ENCODE measurements around the gene RFTN1. TPM values are rescaled to one million over a fixed set of nuclear protein-coding genes. Genes with fewer than 3 reads are reported as not detected.
A peak's percentile ranks its signal among the peaks of the same experiment; 100 is the strongest.

The RFTN1 gene
- polyA plus RNA-seq, 3 donors from 2014 or later, result 96.5 to 194 (median 109) TPM

DNA sequence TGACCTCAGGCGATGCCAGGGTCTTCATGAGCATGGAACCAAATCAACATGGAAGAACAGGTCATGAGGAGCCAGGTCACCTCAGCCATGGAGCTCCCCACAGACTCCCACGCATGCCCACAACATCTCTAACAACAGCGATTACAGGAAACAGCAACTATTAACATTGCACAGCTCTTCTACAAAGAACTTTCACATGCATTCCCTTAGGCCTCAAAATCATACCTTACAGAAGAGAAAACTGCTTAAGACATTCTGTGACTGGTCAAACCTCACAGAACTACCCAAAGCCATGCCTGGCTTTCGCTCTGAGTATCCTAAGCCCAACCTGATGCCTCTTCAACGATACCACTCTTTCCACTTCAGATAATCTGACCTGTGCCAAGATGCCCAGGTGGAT is 130.7 kb downstream of the RFTN1 start:
- H3K27me3 Mint-ChIP-seq (ENCODE audit: low read depth in 3 of 3), result peaks cover 0 to 5% (median 2%) of the 10 kb centered on the region in 3 donors
- peaks cover 50 to 87% of the 10 kb centered on the region in 2 donors for H3K4me1 Mint-ChIP-seq
- DNase-seq, result no peak
- no peak overlapping the region for H3K4me3 Mint-ChIP-seq
- H3K36me3 Mint-ChIP-seq, result peaks cover 0 to 7% (median 0%) of the 10 kb centered on the region in 3 donors
- H3K27ac Mint-ChIP-seq, result peak overlapping the region; percentile 0 to 56 (median 28)
- no peaks in the 10 kb centered on the region for H3K9me3 Mint-ChIP-seq

DNA sequence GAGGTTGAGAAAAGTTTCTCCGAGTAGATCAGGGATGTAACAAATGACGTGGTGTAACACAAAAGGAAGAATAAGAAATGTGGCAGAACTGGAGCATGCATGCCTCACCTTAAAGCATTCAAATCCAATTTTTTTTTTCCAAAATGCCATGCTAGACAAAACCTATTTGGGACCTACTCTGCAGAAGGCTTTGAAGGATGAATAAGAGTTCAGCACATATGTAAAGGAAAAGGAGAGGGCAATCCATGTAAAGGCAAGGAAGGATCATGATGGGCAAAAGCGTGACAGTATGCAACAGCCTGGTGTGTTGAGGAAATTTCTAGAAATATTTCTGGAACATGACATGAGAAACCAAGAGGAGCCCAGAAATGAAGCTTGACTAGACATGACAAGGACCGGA is 132.1 kb downstream of the RFTN1 start:
- no peak for DNase-seq
- peaks cover 4% of the 10 kb centered on the region in 3 donors for H3K36me3 Mint-ChIP-seq
- peak overlapping the region; percentile 5 to 65 (median 18) for H3K27ac Mint-ChIP-seq
- H3K9me3 Mint-ChIP-seq, result no peaks in the 10 kb centered on the region
- peaks cover 0 to 2% (median 2%) of the 10 kb centered on the region in 3 donors for H3K27me3 Mint-ChIP-seq (ENCODE audit: low read depth in 3 of 3)
- H3K4me3 Mint-ChIP-seq, result no peak overlapping the region
- H3K4me1 Mint-ChIP-seq, result peaks cover 50 to 87% of the 10 kb centered on the region in 2 donors

DNA sequence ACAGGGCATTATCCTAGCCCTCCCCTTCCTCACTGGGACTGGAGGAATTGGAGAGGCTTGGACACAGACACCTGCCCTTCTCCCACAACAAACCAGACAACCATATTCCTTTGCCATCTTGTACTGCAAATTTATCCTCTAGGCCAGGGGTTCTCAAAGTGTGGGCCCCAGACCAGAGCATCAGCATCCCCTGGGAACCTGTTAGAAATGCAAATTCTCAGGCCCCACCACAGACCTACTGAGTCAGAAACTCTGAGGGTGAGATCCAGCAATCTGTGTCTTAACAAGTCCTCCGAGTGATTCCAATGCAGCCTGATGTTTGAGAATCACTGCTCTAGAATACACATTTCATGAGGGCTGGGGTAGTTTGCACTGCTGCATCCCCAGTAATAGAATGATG is 133.1 kb downstream of the RFTN1 start:
- Mint-ChIP-seq H3K9me3 (no peaks in the 10 kb centered on the region), H3K27me3 (ENCODE audit: low read depth in 3 of 3) (peaks cover 0 to 2% (median 2%) of the 10 kb centered on the region in 3 donors), H3K27ac (peak overlapping the region in 4 of 6 donors; percentile 2 to 85 (median 24)), H3K36me3 (peaks cover 4 to 11% (median 10%) of the 10 kb centered on the region in 3 donors), H3K4me3 (no peak overlapping the region), H3K4me1 (peaks cover 60 to 87% of the 10 kb centered on the region in 2 donors)
- DNase-seq, result no peak

DNA sequence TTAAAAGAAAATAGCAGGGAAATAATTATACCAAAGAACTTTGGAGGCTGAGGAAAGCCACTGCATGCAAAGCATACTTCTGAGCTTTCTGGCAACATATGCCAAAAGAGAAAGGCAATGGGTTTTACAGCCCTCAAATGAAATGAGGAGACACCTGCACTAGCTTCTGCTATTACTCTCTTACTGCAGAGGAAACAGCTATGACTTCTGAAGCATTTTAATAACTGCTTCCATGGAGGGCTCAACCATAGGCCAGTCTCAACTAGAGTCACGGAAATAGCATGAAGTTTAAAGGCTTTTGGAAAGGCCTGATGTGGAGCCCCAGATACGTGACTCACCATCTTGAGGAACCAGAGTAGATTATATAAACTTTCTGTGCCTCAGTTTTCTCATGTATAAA is 133.7 kb downstream of the RFTN1 start:
- Mint-ChIP-seq H3K9me3 (no peaks in the 10 kb centered on the region), H3K27ac (peak overlapping the region in 5 of 6 donors; percentile 16 to 85 (median 76)), H3K36me3 (peaks cover 7 to 13% (median 13%) of the 10 kb centered on the region in 3 donors), H3K4me3 (no peak overlapping the region), H3K27me3 (ENCODE audit: low read depth in 3 of 3) (peaks cover 0 to 2% (median 2%) of the 10 kb centered on the region in 3 donors), H3K4me1 (peaks cover 64 to 85% of the 10 kb centered on the region in 2 donors)
- DNase-seq, result no peak

DNA sequence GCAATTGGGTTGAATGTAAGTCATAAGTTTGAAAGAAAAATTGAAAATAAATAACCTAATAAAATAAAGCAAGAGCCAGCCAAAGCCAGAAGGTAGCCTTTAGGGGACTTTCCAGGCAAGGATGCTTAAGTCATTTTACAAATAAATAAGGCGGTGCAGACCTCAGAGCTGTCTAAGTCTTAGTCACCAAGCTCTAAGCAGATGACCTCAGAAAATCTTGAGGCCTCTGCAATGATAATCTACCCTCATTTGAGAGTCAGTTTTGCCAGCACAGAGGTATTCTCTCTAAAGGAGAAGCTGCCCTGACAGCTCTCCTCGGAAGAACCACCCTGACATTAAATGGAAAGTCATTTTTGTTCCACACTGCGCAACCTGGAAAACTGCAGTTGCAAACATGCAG is 134.6 kb downstream of the RFTN1 start:
- H3K36me3 Mint-ChIP-seq, result peaks cover 14 to 20% (median 18%) of the 10 kb centered on the region in 3 donors
- peak overlapping the region; percentile 76 to 93 (median 83) for H3K27ac Mint-ChIP-seq
- H3K4me3 Mint-ChIP-seq, result peak overlapping the region; percentile 16 to 58 (median 50)
- peaks cover 68 to 88% of the 10 kb centered on the region in 2 donors for H3K4me1 Mint-ChIP-seq
- DNase-seq, result no peak
- no peaks in the 10 kb centered on the region for H3K9me3 Mint-ChIP-seq
- peaks cover 0 to 4% (median 2%) of the 10 kb centered on the region in 3 donors for H3K27me3 Mint-ChIP-seq (ENCODE audit: low read depth in 3 of 3)

DNA sequence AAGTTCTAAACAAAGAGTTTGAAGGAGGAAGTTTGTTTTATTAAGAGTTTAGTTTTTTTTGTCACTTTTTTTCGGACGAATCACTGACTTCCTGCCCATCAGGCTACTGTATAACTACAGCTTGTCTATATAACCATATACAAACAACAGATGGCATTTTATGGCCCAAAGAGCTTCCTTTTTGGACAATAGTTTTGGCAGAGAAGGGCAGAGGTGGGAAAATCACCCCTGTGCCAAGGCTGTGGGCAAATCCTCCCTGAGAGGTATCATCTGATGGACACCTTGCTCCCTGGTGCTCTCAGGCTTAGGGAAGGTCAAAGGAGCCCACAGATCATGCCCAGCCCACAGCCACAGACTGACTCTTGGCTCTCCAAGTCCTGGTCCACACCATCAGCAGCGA is 135.1 kb downstream of the RFTN1 start:
- no peak for DNase-seq
- Mint-ChIP-seq H3K9me3 (no peaks in the 10 kb centered on the region), H3K4me1 (peaks cover 68 to 89% of the 10 kb centered on the region in 2 donors), H3K27ac (peak overlapping the region; percentile 76 to 93 (median 83)), H3K36me3 (peaks cover 11 to 20% (median 18%) of the 10 kb centered on the region in 3 donors), H3K4me3 (peak overlapping the region; percentile 44 to 58 (median 57)), H3K27me3 (ENCODE audit: low read depth in 3 of 3) (peaks cover 0 to 5% (median 2%) of the 10 kb centered on the region in 3 donors)

DNA sequence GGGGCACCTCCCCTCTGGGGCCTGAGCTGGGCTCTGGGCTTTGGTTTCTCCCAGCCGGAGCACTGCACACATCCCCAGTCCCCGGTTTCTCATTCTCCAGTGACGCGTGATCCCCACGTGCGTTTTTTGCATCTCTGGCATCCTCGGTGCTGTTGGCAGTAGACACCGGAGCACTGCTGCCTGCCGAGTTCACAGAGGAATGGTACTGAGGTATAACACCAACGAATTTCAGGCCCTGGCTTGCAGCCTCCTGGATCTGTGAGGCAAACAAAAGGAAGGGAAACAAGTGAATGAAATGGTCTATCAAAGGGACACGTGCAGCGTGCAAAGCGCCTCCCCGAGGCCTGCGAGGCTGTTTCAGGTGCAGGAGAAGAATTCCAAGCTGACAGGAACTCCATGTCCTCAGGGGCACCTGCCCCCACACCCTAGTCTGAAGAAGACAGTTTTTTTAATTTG is 135.6 kb downstream of the RFTN1 start:
- DNase-seq, result no peak
- peak overlapping the region; percentile 76 to 93 (median 83) for H3K27ac Mint-ChIP-seq
- H3K9me3 Mint-ChIP-seq, result no peaks in the 10 kb centered on the region
- H3K4me1 Mint-ChIP-seq, result peaks cover 65 to 89% of the 10 kb centered on the region in 2 donors
- peak overlapping the region; percentile 44 to 58 (median 57) for H3K4me3 Mint-ChIP-seq
- peaks cover 0 to 7% (median 2%) of the 10 kb centered on the region in 3 donors for H3K27me3 Mint-ChIP-seq (ENCODE audit: low read depth in 3 of 3)
- peaks cover 10 to 25% (median 18%) of the 10 kb centered on the region in 3 donors for H3K36me3 Mint-ChIP-seq

DNA sequence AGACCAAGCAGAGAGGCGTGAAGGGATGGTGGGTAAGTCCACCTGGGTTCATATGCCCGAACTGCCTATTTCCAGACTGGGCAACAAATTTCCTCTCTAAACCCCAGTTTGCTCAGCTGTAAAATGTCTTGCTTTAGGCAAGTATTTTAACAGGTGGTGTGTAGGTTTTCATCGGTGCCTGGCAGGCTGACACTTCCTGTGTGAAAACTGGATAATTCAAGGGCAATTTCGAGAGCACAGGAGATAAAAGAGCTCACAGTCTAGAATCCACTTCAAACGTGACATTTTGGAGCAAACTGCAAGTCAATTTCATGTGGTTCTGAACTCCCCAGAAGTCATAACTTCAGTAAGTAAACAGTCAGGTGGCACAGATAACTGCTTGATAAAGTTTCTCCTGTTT is 136.3 kb downstream of the RFTN1 start:
- Mint-ChIP-seq H3K36me3 (peaks cover 10 to 32% (median 24%) of the 10 kb centered on the region in 3 donors), H3K27me3 (ENCODE audit: low read depth in 3 of 3) (peaks cover 0 to 12% (median 2%) of the 10 kb centered on the region in 3 donors), H3K9me3 (no peaks in the 10 kb centered on the region), H3K27ac (peak overlapping the region; percentile 64 to 93 (median 80)), H3K4me3 (peak overlapping the region; percentile 44 to 78 (median 57)), H3K4me1 (peaks cover 63 to 89% of the 10 kb centered on the region in 2 donors)
- peak; percentile 33 to 39 (median 37) for DNase-seq

DNA sequence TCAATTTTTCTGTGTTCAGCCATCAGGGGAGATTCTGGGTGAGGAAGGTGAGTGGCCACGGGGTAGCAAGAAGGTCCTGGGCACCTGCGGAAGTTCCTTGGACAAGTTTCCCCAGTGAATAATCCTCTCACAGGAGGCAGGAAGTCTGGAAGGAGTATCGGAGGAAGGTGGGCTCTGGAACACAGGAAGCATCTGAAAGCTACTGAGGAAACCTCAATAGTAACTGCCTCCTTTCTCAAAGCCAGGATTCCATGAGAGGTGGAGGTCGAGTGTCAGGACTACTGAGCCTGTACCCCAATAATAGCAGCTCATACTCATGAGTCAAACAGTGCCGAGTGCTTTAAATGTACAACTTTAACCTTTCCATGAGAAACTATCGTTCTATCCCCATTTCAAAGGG is 137.6 kb downstream of the RFTN1 start:
- H3K4me1 Mint-ChIP-seq, result peaks cover 68 to 91% of the 10 kb centered on the region in 2 donors
- no peaks in the 10 kb centered on the region for H3K9me3 Mint-ChIP-seq
- H3K27me3 Mint-ChIP-seq (ENCODE audit: low read depth in 3 of 3), result peaks cover 0 to 14% (median 0%) of the 10 kb centered on the region in 3 donors
- peaks cover 10 to 41% (median 24%) of the 10 kb centered on the region in 3 donors for H3K36me3 Mint-ChIP-seq
- DNase-seq, result no peak
- H3K27ac Mint-ChIP-seq, result peak overlapping the region in 4 of 6 donors; percentile 15 to 86 (median 43)
- H3K4me3 Mint-ChIP-seq, result peak overlapping the region in 1 of 5 donors; percentile 29

DNA sequence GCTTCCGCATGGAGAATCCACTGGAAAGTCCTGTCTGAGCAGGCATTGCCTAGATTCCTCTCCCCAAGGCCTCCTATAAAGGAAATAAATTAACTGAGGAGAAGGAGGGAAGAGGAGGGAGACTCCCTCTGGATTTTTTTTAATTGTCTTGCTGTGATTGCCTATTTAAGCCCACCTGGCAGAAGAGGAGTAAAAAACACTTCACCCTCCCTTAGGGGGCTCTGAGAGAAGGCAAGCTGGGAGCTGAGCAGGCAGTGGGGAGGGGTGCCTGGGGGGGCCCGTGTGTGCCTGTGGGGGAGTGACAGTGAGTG is 138.6 kb downstream of the RFTN1 start:
- Mint-ChIP-seq H3K4me3 (no peak overlapping the region), H3K27ac (peak overlapping the region in 1 of 6 donors; percentile 69), H3K36me3 (peaks cover 14 to 51% (median 28%) of the 10 kb centered on the region in 3 donors), H3K27me3 (ENCODE audit: low read depth in 3 of 3) (peaks cover 0 to 14% (median 0%) of the 10 kb centered on the region in 3 donors), H3K9me3 (no peaks in the 10 kb centered on the region), H3K4me1 (peaks cover 63 to 92% of the 10 kb centered on the region in 2 donors)
- DNase-seq, result no peak

DNA sequence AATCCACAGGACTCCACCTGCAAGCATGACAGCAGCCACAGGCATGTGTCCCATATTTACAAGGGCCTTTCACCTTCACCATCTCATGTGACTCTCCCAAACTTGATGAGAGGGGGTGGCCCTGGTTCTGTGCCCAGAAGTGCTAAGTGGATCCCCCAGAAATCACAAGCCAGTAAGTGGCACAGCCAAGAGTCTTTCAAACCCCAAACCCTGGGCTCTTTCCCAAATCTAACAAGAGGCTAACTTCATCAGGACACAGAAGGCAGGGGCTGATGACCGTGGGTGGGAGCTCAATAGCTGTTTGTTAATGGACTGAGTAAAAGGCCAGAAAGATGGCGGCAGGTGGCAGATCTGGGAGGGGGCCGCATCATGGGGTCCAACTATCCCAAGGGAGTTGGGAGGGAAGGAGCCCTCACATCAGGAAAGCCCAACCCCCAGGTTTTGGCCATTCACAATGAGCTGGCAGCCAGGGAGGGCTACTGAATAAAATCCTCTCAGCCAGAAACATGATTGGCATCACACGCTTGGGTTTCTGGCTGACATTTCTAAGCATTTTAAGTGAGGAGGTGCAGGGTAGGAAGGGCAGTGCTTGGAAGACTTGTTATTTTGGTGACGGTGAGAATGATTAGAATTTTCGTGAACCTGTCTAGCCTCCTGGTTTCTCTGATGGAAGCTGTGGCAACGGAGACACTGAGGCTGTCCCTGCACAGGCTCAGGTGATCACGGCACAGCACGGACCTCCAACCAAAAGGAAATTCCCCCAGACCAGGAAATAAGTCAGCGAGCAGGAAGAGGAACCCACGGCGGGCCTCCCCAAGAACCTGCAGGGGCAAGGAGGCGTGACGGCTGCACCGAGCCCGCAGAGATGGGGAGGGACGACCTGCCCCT is 139.2 kb downstream of the RFTN1 start:
- Mint-ChIP-seq H3K4me3 (no peak overlapping the region), H3K4me1 (peaks cover 59 to 88% of the 10 kb centered on the region in 2 donors), H3K27ac (peak overlapping the region in 3 of 6 donors; percentile 18 to 55 (median 42)), H3K36me3 (peaks cover 15 to 57% (median 28%) of the 10 kb centered on the region in 3 donors), H3K9me3 (no peaks in the 10 kb centered on the region), H3K27me3 (ENCODE audit: low read depth in 3 of 3) (peaks cover 0 to 14% (median 2%) of the 10 kb centered on the region in 3 donors)
- no peak for DNase-seq

DNA sequence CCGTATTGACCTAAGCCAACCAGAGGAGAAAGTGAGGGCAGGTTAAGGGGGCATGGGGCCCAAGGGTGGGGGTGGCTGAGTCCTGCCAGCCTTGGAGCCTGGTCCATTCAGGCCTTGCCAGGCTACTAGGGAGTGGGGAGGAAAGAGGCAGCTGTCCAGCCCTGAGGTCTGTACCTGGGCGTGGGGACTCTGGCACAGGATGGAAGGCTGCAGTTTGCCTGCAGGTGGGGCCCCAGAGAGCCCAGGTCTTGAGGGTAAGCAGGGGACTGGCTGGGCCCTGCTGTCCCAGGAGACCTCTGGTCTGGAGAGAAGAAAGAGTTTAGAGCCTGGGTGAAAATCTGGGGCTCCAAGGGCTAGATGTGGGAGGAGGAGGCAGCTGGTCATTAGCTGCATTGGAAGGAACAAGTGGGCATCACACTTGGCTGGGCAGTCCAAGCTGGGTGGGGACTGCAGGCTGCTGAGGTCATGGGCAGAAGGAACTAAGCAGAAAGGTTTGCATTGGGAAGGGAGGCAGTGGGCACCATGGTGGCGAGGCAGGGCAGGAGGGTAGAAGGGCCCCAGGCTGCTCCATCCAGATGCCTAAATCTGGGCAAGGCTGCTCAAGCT is 140.1 kb downstream of the RFTN1 start:
- peaks cover 50 to 79% of the 10 kb centered on the region in 2 donors for H3K4me1 Mint-ChIP-seq
- no peaks in the 10 kb centered on the region for H3K9me3 Mint-ChIP-seq
- no peak overlapping the region for H3K4me3 Mint-ChIP-seq
- peak overlapping the region in 3 of 6 donors; percentile 40 to 67 (median 63) for H3K27ac Mint-ChIP-seq
- DNase-seq, result no peak
- peaks cover 0 to 14% (median 3%) of the 10 kb centered on the region in 3 donors for H3K27me3 Mint-ChIP-seq (ENCODE audit: low read depth in 3 of 3)
- peaks cover 15 to 65% (median 28%) of the 10 kb centered on the region in 3 donors for H3K36me3 Mint-ChIP-seq

DNA sequence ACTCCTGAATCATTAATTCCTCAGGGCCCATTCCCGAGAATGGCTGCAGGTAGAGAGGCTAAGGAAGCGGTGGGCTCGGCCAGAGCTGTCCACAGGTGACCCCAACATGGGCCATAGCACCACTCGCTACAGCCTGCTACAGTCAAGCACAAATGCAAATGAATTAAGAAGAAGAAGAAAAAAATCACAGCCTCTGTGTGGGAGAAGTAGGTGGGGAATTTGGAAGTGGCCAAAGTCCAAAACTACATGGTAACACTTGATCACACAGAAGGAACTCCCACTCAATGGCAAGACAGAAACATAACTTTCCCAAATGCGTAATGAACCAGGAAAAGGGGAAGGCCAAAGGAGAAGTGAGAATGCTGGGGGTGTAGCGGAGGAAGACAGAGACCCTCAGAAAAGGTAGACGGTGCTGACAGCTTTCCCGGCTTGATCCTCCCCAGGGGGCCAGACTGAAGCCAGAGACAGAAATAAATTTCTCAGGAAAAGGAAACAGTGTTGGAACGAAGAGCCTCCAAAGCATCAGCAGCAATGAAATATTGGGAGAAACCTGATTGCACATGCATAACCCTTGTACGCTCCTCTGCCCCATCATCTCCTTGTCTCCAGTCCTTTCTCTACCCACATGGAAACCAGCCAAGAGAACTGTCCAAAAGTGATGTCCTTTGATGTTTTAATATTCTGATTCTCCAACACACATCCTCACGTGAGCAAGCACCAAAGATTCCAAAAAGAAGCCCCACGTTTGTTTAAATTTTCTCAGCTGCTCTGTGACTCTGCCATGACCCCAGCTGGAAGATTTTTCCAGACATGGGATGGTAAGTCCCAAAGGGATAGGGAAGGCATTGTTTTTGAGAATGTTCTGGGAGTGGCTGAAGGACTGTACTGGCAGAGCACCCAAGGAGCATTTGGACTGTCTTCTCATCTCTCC is 140.9 kb downstream of the RFTN1 start:
- H3K4me1 Mint-ChIP-seq, result peaks cover 42 to 71% of the 10 kb centered on the region in 2 donors
- H3K36me3 Mint-ChIP-seq, result peaks cover 18 to 71% (median 28%) of the 10 kb centered on the region in 3 donors
- H3K27ac Mint-ChIP-seq, result peak overlapping the region in 3 of 6 donors; percentile 41 to 63 (median 60)

More for the DNA sequence above, 140.9 kb downstream of the RFTN1 start:
- Mint-ChIP-seq H3K27me3 (ENCODE audit: low read depth in 3 of 3) (peaks cover 0 to 12% (median 3%) of the 10 kb centered on the region in 3 donors), H3K9me3 (no peaks in the 10 kb centered on the region), H3K4me3 (no peak overlapping the region)
- DNase-seq, result no peak

Data from immature natural killer cell (primary cell).